Astrocyte of the cerebellum (primary cell): ENCODE data around the gene CCNT2.
"Not testable (repeated sequence)": the region's sequence is repeated elsewhere in the genome, so short reads cannot be mapped to it uniquely, and the experiment has no call there.

ENCODE experiments used
- DNase-seq: peaks from one replicate; pipeline ENCODE4 v3.0.0-alpha.2; 2011; ENCODE audit warnings: low read depth
- H3K4me3 ChIP-seq: 2 replicates; pipeline ENCODE4 v1.5.1; 2011; ENCODE audit warnings: mild to moderate bottlenecking, low read depth, low read length, moderate library complexity
- CTCF ChIP-seq: IDR thresholded peaks from 2 replicates; pipeline ENCODE4 v1.5.1; 2012; ENCODE audit warnings: low read length, low read depth, moderate library complexity, mild to moderate bottlenecking; ENCODE audit errors: missing control alignments
- in situ Hi-C: cut with HindIII; loops from 2 replicates; pipeline ENCODE4 v1.10.0; 2017; ENCODE audit warnings: low sequenced_read_pairs

The CCNT2 gene

GRCh38 chr2:134884435-134884834 lies 34.2 kb upstream of the CCNT2 start:
- no peak overlapping the region for H3K4me3 ChIP-seq
- in situ Hi-C loops = no loop called here
- no peak for TF ChIP-seq CTCF
- DNase-seq = no peak

- no peak for DNase-seq
- TF ChIP-seq CTCF = no peak
- H3K4me3 ChIP-seq = no peak overlapping the region
- in situ Hi-C loops = no loop called here
These were observed 26.2 kb upstream of the CCNT2 start for GRCh38 chr2:134892282-134893035.

- no peak overlapping the region for H3K4me3 ChIP-seq
- in situ Hi-C loops = no loop called here
- DNase-seq = no peak
- TF ChIP-seq CTCF = no peak
These were observed 20.7 kb upstream of the CCNT2 start for GRCh38 chr2:134897932-134898331.

- no peak for DNase-seq
- in situ Hi-C loops = no loop called here
- H3K4me3 ChIP-seq = no peak overlapping the region
- TF ChIP-seq CTCF = no peak
These were observed 19.4 kb upstream of the CCNT2 start for GRCh38 chr2:134899204-134899603.

- H3K4me3 ChIP-seq = no peak overlapping the region
- in situ Hi-C loops = loop anchor here (25.0 kb wide), 1 partner anchor 438 kb away; no protein-coding TSS in a partner anchor
- no peak for DNase-seq
- TF ChIP-seq CTCF = no peak
These were observed 18.5 kb upstream of the CCNT2 start for GRCh38 chr2:134900151-134900550.

GRCh38 chr2:134903701-134904100 lies 14.9 kb upstream of the CCNT2 start:
- in situ Hi-C loops = loop anchor here (25.0 kb wide), 1 partner anchor 441 kb away; no protein-coding TSS in a partner anchor
- not testable (repeated sequence) for DNase-seq, H3K4me3 ChIP-seq

GRCh38 chr2:134905168-134905567 lies 13.5 kb upstream of the CCNT2 start:
- no peak for DNase-seq
- H3K4me3 ChIP-seq = no peak overlapping the region
- no peak for TF ChIP-seq CTCF
- in situ Hi-C loops = loop anchor here (25.0 kb wide), 1 partner anchor 443 kb away; no protein-coding TSS in a partner anchor
